Right lung (tissue), 5 donors: ENCODE data around the gene SLC5A9. TPM values are rescaled to one million over a fixed set of nuclear protein-coding genes. Genes with fewer than 3 reads are reported as not detected.
"Not testable (repeated sequence)": the region's sequence is repeated elsewhere in the genome, so short reads cannot be mapped to it uniquely, and the experiment has no call there.

Experiments used
- DNase-seq, 2 donors: peaks; one replicate each; pipeline ENCODE4 v3.0.0-alpha.2; 2013
- polyA plus RNA-seq, 5 donors: library from polyadenylated mRNA; unstranded; fragments of 120-200 nt; gene quantifications; one replicate each; pipeline versions ENCODE4 v1.2.1 to v1.2.3, GENCODE V29; 2013; ENCODE audit warnings: inconsistent platforms in 1 of 5, low replicate concordance in 1 of 5; ENCODE audit not compliant: insufficient read length in 5 of 5, insufficient read depth in 1 of 5

Gene SLC5A9
- polyA plus RNA-seq, 5 donors: 3.5 to 6.7 (median 6.0) TPM

- DNase-seq: not testable (repeated sequence)
Observed at GRCh38 chr1:48213462-48213861, 9.1 kb upstream of the SLC5A9 start.

GRCh38 chr1:48214366-48214765, 8.2 kb upstream of the SLC5A9 start:
- not testable (repeated sequence) for DNase-seq

- DNase-seq: no peak
Observed at GRCh38 chr1:48214820-48215219, 7.7 kb upstream of the SLC5A9 start.

GRCh38 chr1:48215222-48215621, 7.3 kb upstream of the SLC5A9 start:
- DNase-seq: no peak

- no peak for DNase-seq
Observed at GRCh38 chr1:48215889-48216288, 6.6 kb upstream of the SLC5A9 start.

GRCh38 chr1:48216313-48216712, 6.2 kb upstream of the SLC5A9 start:
- no peak for DNase-seq

GRCh38 chr1:48216941-48217340, 5.6 kb upstream of the SLC5A9 start:
- DNase-seq: no peak

- DNase-seq: no peak
Observed at GRCh38 chr1:48217856-48218255, 4.7 kb upstream of the SLC5A9 start.

GRCh38 chr1:48219803-48220202, 2.7 kb upstream of the SLC5A9 start:
- no peak for DNase-seq

- DNase-seq: no peak
Observed at GRCh38 chr1:48221122-48221521, 1.4 kb upstream of the SLC5A9 start.

GRCh38 chr1:48221657-48222056, 859 bp upstream of the SLC5A9 start:
- DNase-seq: no peak

GRCh38 chr1:48223366-48224240, 1.1 kb downstream of the SLC5A9 start:
- no peak for DNase-seq

- no peak for DNase-seq
Observed at GRCh38 chr1:48224791-48225190, 2.3 kb downstream of the SLC5A9 start.

GRCh38 chr1:48225579-48225978, 3.1 kb downstream of the SLC5A9 start:
- no peak for DNase-seq

GRCh38 chr1:48227165-48228013, 4.9 kb downstream of the SLC5A9 start:
- no peak for DNase-seq

- DNase-seq: no peak
Observed at GRCh38 chr1:48228156-48228555, 5.6 kb downstream of the SLC5A9 start.

- no peak for DNase-seq
Observed at GRCh38 chr1:48229317-48229716, 6.8 kb downstream of the SLC5A9 start.

- DNase-seq: no peak
Observed at GRCh38 chr1:48230236-48230635, 7.7 kb downstream of the SLC5A9 start.

- no peak for DNase-seq
Observed at GRCh38 chr1:48232722-48233121, 10.2 kb downstream of the SLC5A9 start.

GRCh38 chr1:48233666-48234485, 11.4 kb downstream of the SLC5A9 start:
- no peak for DNase-seq

- no peak for DNase-seq
Observed at GRCh38 chr1:48235652-48236051, 13.1 kb downstream of the SLC5A9 start.
